ENCODE data around the gene CDC42EP5.

DNA sequence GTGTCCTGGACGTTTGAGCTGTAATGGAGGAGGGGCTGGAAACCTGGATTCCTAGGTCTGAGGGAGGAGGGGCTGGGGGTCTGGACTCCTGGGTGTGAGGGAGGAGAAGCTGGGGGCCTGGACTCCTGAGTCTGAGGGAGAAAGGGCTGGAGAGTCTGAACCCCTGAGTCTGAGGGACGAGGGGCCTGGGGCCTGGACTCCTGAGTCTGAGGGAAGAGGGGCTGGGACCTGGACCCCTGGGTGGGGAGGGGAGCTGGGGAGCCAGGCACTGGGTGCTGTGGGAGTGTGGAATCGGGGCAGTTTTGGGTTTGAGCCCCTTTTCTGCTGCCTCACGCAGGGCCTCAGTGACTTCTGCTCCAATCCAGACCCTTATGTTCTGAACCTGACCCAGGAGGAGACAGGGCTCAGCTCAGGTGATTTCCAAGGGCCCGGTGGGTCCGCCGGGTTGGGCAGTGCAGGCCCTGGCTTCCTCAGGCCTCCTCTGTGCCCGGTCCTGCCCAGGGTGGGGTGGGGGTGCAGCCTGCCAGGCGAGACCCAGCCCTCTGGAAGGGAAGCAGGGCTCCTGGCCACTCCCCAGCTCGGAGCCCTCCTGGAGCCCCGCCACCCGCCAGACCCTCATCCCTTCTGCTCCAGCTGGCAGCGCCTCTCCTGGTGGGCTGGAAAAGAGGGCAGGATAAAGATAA is 43.4 kb downstream of the CDC42EP5 start:
- TF ChIP-seq POLR2AphosphoS5 (IDR thresholded peaks at IDR 0.05; ENCODE audit: low read depth, low read length), result no peak
- no peak for TF ChIP-seq POLR2A (IDR thresholded peaks at IDR 0.05; ENCODE audit: low read depth, low read length)
